ENCODE measurements around the gene ARHGEF7.

DNA sequence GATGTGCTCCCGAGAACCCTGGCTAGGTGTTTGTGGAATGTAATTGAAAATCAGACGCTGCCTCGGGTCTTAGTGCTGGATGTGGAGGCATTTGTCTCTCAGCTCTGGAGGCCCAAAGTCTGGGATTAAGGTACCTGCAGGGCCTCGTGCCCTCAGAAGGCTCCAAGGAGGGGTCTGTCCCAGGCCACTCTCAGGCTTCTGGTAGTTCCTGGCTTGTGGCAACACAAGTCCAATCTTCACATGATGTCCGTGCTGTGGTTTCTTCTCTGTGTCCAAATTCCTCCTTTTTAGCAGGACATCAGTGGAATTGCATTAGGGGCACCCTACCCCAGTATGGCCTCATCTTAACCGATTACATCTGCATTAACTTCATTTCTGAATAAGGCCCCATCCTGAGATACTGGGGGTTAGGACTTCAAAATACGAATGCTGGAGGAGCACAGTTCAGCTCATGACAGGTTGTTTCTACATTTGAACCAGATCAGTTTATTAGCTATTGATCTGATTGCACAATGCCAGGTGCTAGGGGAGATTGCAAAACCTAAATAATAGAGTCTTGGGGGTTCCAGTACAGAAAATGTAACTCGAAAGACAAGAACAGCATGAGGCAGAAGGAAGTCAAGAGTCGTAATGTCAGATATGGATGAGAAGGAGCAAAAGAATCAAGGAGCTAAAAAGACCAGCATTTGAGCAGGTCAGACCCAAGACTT is 3.9 kb downstream of the ARHGEF7 start:
- TF ChIP-seq, protein P1, sequence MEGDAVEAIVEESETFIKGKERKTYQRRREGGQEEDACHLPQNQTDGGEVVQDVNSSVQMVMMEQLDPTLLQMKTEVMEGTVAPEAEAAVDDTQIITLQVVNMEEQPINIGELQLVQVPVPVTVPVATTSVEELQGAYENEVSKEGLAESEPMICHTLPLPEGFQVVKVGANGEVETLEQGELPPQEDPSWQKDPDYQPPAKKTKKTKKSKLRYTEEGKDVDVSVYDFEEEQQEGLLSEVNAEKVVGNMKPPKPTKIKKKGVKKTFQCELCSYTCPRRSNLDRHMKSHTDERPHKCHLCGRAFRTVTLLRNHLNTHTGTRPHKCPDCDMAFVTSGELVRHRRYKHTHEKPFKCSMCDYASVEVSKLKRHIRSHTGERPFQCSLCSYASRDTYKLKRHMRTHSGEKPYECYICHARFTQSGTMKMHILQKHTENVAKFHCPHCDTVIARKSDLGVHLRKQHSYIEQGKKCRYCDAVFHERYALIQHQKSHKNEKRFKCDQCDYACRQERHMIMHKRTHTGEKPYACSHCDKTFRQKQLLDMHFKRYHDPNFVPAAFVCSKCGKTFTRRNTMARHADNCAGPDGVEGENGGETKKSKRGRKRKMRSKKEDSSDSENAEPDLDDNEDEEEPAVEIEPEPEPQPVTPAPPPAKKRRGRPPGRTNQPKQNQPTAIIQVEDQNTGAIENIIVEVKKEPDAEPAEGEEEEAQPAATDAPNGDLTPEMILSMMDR (IDR thresholded peaks at IDR 0.05): no peak
- TF ChIP-seq EP300 (IDR thresholded peaks at IDR 0.05) (no peak), POLR2A (IDR thresholded peaks at IDR 0.05) (no peak)
